ENCODE data around the gene SBNO2. TPM values are rescaled to one million over a fixed set of nuclear protein-coding genes. Genes with fewer than 3 reads are reported as not detected.

Gene SBNO2
- polyA plus RNA-seq, 12 donors: 7.4 to 33.2 (median 10.2) TPM; not detected in 1

DNA sequence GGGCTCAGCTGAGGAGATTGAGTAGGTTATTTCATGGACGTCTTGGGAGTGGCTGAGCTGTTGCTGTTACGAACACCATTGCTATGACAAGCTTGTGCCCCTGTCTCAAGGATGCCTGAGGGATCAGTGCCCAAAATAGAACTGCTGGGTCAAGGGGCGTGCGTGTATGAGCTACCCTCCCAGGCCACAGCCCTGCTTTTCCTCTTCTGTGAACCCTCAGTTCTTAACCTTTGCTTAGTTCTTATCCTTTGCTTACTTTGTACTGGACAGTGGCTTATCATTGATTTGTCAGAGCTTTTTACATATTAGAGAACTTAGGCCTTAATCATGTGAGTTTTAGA is 98.1 kb downstream of the SBNO2 start:
- no peak for DNase-seq

DNA sequence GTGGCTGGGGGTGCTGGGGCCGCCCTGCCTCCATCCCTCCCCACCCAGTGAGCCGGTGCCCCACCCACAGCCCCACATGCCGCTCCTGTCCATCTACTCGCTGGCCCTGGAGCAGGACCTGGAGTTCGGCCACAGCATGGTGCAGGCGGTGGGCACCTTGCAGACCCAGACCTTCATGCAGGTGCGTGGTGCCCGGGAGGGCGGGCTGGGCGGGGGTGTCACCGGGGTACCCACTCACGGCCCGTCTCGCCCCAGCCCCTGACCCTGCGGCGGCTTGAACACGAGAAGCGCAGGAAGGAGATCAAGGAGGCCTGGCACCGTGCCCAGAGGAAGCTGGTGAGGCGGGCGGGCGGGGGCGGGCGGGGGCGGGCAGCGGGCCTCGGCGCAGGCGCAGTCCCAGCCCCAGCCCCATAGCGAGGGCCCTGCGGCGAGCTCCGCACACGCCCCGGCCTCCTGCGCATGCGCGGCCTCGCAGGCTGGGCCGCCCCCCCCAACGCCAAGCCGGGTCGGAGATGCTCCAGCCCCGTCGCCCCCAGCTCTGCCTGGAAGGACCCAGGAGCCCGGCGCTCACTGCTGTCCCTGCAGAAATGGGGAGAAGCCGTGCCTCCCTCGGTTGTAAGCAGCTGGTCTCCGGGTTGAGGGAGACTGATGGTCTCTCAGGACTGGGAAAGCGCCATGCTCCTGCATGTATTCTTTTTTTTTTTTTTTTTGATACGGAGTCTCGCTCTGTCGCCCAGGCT is 99.4 kb downstream of the SBNO2 start:
- DNase-seq: no peak

DNA sequence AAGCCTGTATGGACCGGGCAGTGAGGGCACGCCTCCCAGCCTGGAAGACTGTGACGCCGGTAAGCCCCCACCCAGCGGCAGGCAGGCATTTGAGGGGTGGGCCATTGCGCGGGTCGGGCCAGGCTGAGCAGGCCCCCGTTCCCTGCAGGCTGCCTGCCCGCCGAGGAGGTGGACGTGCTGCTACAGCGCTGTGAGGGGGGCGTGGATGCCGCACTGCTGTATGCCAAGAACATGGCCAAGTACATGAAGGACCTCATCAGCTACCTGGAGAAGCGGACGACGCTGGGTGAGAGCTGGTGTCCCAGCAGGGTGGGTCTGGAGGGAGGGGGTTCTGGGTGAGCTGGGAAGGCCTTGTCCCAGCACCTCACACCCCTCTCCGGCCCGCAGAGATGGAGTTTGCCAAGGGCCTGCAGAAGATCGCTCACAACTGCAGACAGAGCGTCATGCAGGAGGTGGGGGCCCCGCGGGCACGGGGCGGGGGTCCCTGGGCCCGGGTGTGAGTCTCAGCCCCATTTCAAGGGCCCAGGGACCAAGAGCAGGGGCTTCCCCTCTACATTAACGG is 100.0 kb downstream of the SBNO2 start:
- no peak for DNase-seq

DNA sequence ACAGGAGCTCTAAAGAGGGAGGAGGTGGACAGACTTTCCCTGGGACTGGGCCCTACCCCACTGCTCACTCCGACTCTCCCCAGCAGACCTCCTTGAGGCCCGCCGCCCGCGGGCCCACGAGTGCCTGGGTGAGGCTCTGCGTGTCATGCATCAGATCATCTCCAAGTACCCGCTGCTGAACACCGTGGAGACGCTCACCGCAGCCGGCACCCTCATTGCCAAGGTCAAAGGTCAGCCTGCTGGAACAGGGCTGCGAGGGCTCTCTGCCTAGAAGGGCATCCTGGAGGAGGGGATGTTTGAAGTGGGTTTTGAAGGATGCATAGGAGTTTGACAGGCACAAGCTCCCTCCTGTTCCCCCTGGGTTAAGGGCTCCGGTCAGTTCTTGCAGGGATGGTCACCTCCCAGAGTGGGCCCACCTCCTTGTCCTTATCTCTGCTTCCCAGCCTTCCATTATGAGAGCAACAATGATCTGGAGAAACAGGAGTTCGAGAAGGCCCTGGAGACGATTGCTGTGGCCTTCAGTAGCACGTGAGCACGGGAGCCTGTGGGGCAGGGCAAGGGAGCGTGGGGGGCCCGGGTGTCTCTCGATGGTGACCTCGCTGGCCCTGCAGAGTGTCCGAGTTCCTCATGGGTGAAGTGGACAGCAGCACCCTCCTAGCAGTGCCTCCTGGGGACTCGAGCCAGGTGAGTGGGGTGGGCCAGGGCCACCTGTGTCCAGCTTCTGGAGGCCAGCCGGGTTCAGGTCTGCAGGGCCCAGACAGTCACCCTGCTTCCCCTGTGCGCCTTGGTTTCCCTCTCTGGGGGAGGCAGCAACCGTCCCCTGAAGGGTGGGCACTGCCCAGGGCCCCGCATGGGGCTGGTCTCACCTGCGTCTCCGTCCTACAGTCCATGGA is 100.8 kb downstream of the SBNO2 start:
- no peak for DNase-seq

DNA sequence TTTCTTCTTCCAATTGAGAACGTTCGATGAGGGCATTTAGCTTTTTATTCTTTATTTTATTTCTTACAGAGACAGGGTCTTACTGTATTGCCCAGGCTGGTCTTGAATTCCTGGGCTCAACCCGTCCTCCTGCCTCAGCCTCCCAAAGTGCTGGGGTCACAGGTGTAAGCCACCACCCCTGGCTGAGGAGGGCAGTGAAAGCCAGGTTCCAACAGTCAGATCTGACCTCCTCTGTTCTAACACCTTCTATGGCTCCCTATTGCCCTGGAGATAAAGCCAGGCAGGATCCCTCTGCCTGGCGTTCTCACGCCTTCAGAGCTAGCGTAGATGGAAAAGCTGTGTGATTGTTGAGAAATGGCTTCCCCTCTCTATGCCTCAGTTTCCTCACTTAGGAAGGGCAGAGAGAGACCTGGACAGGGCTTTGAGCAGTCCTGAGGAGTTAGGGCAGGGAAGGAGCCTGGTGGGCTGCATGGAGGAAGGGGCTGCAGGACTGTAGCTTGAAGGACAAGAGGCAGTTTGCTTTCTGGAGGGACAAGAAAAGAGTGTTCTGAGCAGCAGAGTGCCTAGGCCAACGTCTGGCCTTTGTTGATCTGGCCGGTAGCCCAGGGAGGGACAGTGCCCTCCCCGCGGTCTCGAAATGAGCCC is 101.6 kb downstream of the SBNO2 start:
- no peak for DNase-seq

DNA sequence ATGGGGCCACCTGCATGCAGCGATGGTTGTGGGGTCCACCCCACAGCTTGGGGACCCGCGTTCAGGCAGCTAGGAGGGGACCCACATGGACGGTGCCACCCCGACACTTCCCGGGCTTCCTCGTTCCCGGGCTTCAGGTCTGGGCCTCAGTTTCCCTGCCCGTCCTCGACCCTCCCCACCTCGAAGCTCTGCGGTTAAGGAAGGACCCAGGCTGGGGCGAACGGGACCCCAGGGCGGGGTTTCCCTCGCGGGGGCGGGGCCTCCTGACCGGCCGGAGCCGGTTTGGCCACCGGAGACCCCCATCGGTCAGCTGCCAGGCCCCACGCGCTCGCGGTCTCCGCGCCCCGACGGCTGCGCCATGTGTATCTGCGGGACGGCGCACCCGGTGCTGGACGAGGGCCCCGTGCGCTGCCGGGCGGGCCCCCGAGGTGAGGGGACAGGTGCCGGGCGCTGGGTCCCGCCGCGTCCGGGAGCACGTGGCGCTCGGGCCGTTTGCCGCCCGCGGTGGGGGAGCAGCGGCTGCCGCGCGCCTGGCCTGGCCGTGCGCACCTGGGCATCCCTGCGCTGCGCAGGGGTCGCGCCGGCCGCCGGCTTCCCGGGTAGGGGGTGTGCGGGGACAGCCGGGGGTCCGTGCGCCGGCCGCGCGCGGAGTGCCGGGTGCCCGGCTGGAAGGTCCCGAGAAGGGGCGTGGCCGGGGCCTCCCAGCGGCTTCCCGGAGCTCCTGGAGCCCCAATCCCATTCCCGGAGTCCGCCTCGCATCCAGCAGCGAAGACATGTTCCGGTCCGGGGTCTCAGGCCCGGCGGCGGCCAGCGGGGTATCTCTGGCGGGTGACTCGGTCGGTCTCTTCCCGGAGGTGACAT is 102.9 kb downstream of the SBNO2 start:
- DNase-seq: no peak

DNA sequence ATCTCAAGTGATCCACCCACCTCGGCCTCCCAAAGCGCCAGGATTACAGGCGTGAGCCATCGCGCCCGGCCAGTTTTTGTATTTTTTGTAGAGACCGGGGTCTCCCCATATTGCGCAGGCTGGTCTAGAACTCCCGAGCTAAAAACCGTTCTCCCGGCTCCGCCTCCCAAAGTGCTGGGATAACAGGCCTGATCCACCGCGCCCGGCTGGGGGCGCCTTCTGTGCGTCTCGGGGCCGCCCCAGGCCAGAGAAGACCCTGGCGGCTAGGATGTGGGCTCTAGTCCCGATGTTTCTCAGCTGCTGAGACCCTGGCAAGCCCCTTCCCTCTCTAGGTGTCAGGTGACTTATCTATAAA is 103.5 kb downstream of the SBNO2 start:
- DNase-seq: no peak

DNA sequence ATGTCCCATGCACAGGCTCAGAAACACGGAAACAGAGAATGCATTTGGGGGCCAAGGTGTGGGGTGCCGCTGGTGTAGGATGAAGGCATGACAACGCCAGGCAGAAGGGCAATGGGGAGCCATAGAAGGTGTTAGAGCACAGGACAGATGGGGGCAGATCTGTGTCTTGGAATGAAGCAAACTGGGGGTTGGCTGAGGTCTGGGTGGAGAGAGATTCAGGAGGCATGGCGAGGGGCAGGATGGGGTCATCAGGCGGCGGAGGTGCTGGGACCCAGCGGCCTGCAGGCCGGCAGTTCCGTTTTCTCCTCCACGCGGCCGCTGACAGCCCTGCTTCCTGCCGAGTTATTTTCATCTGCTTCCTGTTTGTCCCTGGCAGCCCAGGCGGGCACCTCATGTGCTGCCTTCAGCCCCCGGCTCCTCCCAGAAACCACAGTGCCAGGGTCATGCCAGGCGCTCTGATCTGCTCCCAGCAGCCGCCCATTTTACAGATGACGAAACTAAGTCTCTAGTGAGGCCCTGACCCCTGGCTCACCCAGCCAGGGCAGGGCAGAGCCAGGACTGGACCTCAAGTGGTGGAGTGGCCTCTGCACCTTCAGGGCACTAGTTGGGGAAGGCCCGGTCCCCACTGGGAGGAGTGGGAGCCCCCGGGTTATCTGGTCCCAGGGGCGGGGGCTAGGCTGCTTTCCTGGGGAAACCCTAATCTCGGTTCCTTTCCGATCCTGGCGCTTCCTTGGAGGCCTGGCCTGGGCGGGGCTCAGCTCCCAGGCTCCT is 104.9 kb downstream of the SBNO2 start:
- no peak for DNase-seq

DNA sequence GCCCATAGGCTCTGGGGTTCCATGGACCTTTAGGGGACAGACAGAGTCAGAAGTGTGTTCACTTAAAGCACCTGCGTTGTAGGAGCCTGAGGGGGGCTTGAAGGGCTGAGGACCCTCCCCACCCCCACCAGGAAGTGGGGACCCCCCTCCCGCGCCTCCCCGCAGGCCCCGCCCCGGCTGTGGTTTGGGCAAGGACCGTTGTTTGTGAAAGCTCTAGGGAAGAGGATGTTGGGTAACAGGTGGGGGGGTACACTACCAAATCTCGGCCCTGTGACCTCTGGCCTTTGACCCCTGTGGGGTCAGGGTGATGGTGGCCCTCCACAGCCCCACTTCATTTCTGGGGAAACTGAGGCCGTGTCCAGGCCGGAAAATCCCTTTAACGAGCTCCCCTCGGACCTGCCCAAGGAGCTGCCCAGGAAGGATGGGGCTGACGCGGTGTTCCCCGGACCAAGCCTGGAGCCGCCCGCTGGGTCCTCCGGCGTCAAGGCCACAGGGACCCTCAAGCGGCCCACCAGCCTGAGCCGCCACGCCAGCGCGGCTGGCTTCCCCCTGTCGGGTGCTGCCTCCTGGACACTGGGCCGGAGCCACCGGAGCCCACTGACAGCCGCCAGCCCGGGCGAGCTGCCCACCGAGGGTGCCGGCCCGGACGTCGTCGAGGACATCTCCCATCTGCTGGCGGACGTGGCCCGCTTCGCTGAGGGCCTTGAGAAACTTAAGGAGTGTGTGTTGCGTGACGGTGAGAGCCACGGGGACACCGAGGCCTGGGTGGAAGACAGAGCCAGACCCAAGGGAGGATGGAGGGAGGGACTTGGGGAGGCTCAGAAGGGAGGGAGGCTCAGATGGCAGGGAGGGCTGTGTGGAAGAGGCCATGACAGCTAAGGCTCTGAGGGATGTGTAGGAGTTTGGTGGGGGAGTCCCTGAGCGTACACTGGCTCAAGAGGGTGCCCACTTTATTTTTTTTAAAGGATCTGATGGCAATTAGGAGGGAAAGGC is 105.8 kb downstream of the SBNO2 start:
- DNase-seq: no peak

DNA sequence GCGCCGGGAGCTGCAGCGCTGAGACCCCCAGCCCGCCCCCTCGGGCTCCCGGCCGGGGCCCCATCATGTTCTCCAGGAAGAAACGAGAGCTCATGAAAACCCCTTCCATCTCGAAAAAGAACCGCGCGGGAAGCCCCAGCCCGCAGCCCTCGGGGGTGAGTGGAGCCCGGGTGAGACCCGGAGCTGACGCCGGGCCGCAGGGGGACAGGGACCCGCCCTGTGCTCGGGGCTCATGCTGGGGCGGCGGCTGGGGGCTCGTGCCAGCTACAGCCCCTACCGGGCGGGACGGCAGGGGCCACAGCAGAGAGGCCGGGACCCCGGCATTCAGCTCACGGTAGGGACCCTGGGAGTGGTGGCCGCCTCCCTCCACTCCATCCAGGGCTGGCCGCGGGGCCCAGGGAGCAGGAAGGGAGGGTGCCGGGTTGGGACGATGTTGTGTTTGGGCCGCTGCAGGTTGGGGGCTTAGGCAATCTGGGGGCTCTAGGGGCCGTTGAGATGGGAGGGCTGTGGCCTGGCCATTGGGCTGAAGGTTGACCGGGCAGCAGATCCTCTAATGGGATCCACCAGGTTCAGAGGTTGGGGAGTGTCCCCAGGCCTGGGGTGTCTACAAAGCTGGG is 106.6 kb downstream of the SBNO2 start:
- no peak for DNase-seq

DNA sequence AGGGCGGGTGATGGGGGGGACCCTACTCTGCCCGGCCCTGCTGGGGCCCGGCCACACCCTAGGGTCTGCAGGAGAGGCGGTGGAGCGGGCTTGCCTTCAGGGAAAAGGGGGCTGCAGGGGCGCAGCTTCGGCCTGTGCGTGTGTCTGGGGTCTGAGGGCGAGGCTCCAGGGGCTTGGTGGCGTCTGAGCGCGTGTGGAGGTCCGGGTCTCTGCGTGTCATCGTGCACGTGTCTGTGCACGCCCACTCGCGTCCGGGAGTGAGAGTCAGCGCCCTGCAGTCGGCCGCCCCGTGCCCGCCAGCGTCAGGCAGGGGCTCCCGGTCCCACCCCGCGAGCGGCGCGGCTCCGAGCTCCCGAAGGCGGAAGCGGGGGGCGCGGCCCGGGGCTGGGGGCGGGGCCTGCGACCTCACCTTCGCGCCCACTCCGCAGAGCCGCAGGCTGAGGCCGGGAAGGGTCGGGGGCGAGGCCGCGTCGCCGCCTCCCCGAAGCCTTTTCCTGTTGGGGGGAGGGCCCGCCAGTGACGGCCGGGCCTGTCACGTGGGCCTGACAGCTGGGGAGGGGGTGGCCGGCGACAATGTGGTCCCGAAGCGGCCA is 107.2 kb downstream of the SBNO2 start, which contains the start of gene ARHGAP45:
TSS of gene ARHGAP45 (plus strand) at position 420 of the 593 bp plus-strand sequence. CDS start 239 bp downstream, outside the sequence.
- DNase-seq: no peak

DNA sequence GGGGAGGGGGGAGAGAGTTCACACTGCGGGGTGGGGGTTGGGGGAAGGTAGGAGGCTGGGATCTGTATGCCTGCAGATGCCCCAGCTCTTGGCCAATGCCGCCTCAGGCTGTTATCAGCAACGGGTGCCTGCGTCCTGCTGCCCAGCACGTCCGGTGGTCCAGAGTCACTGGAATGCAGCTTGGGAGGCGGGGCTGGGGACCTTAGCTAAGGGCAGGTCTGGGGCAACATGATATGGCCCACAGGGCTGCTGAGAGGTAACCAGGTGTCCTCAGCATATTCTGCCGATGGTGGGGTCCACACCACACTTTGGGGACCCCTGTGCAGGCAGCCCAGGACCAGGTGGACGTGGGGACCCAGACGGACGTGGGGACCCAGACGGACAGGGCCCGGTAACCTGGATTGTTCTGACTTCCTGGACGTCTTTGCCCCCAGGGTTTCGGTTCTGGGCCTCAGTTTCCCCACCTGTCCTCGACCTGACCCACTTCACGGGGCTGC is 107.8 kb downstream of the SBNO2 start:
- no peak for DNase-seq

DNA sequence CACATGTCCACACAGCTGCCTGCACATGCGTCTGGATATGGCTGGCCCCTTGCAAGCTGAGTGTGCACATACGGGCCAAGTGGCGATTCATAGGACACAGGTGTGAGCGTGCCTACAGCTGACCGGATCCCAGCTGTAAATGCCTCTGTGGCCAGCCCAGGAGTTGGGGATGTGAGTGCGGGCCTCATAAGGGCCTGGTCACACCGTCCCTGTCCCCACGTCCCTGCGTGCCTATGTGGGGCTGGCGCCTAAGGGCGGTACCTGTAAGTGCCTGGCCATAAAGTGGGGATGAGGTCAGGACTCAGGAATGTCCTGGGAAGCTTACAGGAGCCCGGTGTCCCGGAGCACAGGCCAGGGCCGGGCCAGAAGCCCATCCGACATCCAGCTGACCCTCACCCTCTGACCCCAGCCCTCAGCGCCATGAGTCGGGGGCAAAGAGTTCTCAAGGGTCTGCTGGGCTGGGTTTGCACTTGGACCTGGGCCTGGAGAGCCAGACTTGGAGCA is 108.4 kb downstream of the SBNO2 start:
- no peak for DNase-seq

DNA sequence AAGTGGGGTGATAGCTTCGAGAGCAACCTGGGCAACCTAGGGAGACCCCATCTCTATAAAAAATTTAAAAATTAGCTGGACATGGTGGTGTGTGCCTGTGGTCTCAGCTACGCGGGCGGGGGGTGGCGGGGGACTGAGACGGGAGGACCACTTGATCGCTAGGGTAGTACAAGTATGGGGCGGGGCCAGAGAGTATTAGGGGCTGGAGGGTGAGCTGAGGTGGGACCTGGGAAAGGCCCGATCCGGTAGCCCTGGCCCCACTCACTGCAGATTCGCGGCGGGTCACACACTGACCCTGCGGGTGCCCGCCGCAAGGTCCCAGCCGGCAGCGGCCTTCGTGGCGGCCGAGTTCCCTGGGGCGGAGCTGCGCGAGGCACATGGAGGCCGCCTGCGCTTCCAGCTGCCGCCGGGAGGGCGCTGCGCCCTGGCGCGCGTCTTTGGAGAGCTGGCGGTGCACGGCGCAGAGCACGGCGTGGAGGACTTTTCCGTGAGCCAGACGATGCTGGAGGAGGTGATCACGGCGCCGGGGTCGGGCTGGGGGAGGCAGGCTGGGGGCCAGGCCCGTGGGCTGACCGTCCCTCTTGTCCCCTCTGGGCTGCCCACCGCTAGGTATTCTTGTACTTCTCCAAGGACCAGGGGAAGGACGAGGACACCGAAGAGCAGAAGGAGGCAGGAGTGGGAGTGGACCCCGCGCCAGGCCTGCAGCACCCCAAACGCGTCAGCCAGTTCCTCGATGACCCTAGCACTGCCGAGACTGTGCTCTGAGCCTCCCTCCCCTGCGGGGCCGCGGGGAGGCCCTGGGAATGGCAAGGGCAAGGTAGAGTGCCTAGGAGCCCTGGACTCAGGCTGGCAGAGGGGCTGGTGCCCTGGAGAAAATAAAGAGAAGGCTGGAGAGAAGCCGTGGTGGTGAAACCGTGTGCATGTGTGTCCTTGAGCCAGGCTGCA is 109.1 kb downstream of the SBNO2 start:
- peak; percentile 68 for DNase-seq

DNA sequence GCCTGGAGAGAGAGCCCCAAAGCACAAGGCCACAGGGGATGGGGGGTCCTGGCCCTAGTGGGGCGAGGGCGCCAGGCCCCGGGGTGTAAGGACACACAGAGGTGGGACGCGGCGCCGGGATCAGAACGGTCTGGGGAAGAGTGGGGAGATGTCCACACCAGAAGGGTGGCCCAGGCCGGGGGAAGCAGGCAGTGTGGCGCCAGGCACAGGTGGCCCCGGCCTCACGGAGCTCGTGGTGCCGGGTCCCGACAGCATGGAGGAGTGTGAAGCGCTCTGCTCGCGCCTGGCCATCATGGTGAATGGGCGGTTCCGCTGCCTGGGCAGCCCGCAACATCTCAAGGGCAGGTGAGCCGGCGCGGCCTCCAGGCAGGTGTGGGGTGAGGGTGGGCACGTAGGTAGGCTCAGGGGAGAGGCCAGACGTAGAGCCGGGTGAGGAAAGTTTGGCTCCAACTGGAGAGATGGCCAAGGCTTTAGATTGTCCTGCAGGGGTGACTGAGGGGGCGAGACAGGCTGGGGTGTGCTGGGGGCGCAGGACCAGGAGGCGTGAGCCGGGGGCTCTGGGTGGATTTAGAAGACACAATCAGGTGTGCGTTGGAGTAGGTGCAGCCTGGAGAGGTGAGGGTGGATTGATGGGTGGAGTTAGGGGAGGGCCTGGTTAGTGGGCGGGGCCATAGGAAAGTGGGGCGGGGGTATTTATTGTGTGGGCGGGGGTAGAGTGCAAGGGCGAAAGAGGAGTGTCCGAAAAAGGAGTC is 110.0 kb downstream of the SBNO2 start:
- DNase-seq: no peak

Measured in muscle of arm (tissue), 12 donors.